ENCODE measurements around the gene OPCML.

DNA sequence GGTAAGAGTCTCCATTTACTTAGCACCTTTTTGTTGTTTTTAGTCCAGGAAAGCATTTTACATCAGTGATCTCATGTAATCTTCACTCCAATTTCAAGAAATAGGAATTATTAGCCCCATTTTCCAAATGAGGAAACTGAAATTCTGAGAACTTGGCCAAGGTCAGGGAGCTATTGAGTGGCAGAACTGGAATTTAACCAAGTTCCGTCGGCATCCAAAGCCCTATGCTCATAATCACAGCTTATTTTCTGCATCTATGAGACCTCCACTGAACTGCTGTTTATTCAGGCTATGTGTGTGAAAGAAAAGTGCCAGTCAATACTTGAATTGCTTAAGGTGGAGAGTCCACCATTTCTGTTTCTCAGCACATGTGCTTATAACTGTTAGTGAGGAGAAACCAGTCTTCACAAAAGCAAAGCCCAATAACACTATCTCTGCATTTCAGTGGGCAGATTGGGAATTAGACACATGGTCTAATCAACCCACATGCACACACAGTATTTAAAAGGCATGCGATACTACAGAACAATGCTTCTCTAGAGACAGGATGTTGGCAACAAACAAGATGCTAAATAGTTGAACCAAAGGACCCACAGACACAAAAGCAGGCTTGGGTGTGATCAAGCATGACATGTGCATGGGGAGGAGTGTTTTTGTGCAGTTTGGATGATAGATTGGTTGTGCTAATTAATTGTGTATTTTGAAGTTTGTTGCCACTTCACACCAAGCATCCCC lies 780.6 kb downstream of the OPCML start:
- TF ChIP-seq CTCF (IDR thresholded peaks at IDR 0.05) (no peak), POLR2A (IDR thresholded peaks at IDR 0.05) (no peak)

All from lower leg skin (tissue), 3 donors.